Measurements from ENCODE around the gene GSC. TPM values are rescaled to one million over a fixed set of nuclear protein-coding genes. Genes with fewer than 3 reads are reported as not detected.

Gene GSC
- total RNA-seq, 1 experiment from 2014 or later: not detected

DNA sequence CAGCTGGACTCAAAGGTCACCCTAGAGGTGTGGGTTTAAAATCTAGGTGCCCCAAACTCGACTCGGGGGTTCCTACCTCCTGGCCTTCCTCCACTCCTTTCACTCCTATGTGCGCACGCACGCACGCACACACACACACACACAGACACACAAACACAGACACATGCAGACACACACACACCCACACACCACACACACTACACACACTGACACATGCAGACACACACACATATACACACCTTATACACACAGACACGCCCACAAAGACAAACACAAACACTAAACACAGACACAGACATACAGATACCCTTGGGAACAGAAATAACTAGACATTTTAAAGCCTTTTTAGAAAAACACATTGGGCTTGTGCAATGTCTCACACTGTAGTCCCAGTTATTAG lies 31.8 kb downstream of the GSC start:
- no peaks in the 10 kb centered on the region for H3K79me2 ChIP-seq (ENCODE audit: insufficient read depth, low read length)
- H3K9me3 Mint-ChIP-seq: no peaks in the 10 kb centered on the region
- H3K23me2 ChIP-seq (ENCODE audit: insufficient read length, low read depth, low read length, poor library complexity, severe bottlenecking): no peaks in the 10 kb centered on the region
- no peaks in the 10 kb centered on the region for H3K9me3 ChIP-seq (ENCODE audit: control insufficient read depth, low read depth, low read length)
- no peak overlapping the region for H2BK15ac ChIP-seq (ENCODE audit: low read depth, low read length)
- H3K56ac ChIP-seq (ENCODE audit: insufficient read length, low read depth, low read length): no peak overlapping the region
- H3K27ac ChIP-seq (ENCODE audit: insufficient read length, low read depth, low read length): no peak overlapping the region
- H3K27ac Mint-ChIP-seq: no peak overlapping the region
- no peak overlapping the region for H3K14ac ChIP-seq (ENCODE audit: insufficient read depth, low read length)
- no peaks in the 10 kb centered on the region for H3K79me1 ChIP-seq (ENCODE audit: insufficient read depth, low read depth, low read length, poor library complexity, severe bottlenecking)
- no peak overlapping the region for H3K4ac ChIP-seq (ENCODE audit: low read depth, low read length)
- H3K27me3 Mint-ChIP-seq (ENCODE audit: low read depth): no peaks in the 10 kb centered on the region
- no peak overlapping the region for H2BK20ac ChIP-seq (ENCODE audit: low read depth, low read length, poor library complexity, severe bottlenecking)
- no peaks in the 10 kb centered on the region for H3K27me3 ChIP-seq (ENCODE audit: insufficient read depth, low read length)
- H4K8ac ChIP-seq (replicated peaks; ENCODE audit: insufficient read length, low read depth, low read length): no peak overlapping the region
- H3K4me3 Mint-ChIP-seq: no peak overlapping the region
- H3K4me2 ChIP-seq (ENCODE audit: insufficient read depth, insufficient read length, low read length): no peak overlapping the region
- no peak overlapping the region for H4K5ac ChIP-seq (ENCODE audit: insufficient read length, low read depth, low read length)
- H3K9ac ChIP-seq (ENCODE audit: extremely low read depth, insufficient read length, low read length): no peak overlapping the region
- H2AK5ac ChIP-seq (ENCODE audit: insufficient read length, low read length): no peak overlapping the region
- DNase-seq: no peak
- no peaks in the 10 kb centered on the region for H3K4me1 Mint-ChIP-seq
- H3K4me1 ChIP-seq (ENCODE audit: insufficient read depth, low read length): no peaks in the 10 kb centered on the region
- H4K20me1 ChIP-seq (ENCODE audit: control insufficient read depth, insufficient read depth, insufficient read length): no peaks in the 10 kb centered on the region
- TF ChIP-seq, protein P1, sequence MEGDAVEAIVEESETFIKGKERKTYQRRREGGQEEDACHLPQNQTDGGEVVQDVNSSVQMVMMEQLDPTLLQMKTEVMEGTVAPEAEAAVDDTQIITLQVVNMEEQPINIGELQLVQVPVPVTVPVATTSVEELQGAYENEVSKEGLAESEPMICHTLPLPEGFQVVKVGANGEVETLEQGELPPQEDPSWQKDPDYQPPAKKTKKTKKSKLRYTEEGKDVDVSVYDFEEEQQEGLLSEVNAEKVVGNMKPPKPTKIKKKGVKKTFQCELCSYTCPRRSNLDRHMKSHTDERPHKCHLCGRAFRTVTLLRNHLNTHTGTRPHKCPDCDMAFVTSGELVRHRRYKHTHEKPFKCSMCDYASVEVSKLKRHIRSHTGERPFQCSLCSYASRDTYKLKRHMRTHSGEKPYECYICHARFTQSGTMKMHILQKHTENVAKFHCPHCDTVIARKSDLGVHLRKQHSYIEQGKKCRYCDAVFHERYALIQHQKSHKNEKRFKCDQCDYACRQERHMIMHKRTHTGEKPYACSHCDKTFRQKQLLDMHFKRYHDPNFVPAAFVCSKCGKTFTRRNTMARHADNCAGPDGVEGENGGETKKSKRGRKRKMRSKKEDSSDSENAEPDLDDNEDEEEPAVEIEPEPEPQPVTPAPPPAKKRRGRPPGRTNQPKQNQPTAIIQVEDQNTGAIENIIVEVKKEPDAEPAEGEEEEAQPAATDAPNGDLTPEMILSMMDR (conservative IDR thresholded peaks at IDR 0.05): no peak
- no peak overlapping the region for H2AFZ ChIP-seq (ENCODE audit: low read length)
- no peak overlapping the region for H3K18ac ChIP-seq (ENCODE audit: insufficient read length, low read depth, low read length)
- H4K91ac ChIP-seq (ENCODE audit: insufficient read length, low read depth, low read length): no peak overlapping the region
- H2BK5ac ChIP-seq (ENCODE audit: insufficient read length, low read length): no peak overlapping the region
- H2BK12ac ChIP-seq (ENCODE audit: insufficient read length, low read depth, low read length): no peak overlapping the region
- WGBS (ENCODE audit: extremely low coverage, insufficient read length, low lambda C conversion rate): no CpG with 5 or more reads among the region's 7 CpGs
- H2BK120ac ChIP-seq (ENCODE audit: low read depth, low read length, poor library complexity, severe bottlenecking): no peak overlapping the region
- no peaks in the 10 kb centered on the region for H3K36me3 Mint-ChIP-seq (ENCODE audit: insufficient read depth in 1 of 3, low read depth in 3 of 3)
- H3T11ph ChIP-seq (ENCODE audit: low read length): no peak overlapping the region
- H3K23ac ChIP-seq (ENCODE audit: insufficient read length, low read depth, low read length): no peak overlapping the region

Data from H9 (cell line).